Left ventricle myocardium superior (tissue), 1 donor: ENCODE measurements around the gene ARRB2. TPM values are rescaled to one million over a fixed set of nuclear protein-coding genes. Genes with fewer than 3 reads are reported as not detected.
A peak's percentile ranks its signal among the peaks of the same experiment; 100 is the strongest.

Source experiments
- ATAC-seq: fragments of 200-7000 bp; cut with Tn5 transposase; one replicate; pipeline ENCODE4 v1.9.1; 2020; ENCODE audit warnings: mild to moderate bottlenecking, moderate library complexity
- DNase-seq: peaks from one replicate; pipeline ENCODE4 v3.0.0-alpha.2; 2020
- intact Hi-C: fragments of 100-400 bp; cut with micrococcal nuclease; formaldehyde crosslinking; loops from one replicate; pipeline ENCODE4 v1.11.0; 2022
- total RNA-seq: library from RNA; stranded (reverse); fragmentation: NEBNext Ultra II Directional; extraction: Animal tissue kit (Norgen Biotek cat#: 25700); gene quantifications from one replicate; pipeline ENCODE4 v1.2.1, GENCODE V29; 2021
- donor health status: DM: no; HTN: yes; CAD: no; lungs with severe emphysema.

Gene ARRB2
- total RNA-seq, 1 donor from 2014 or later = 35.0 TPM

- intact Hi-C loops = no loop called here
- ATAC-seq (no peak), DNase-seq (no peak)
Observed at GRCh38 chr17:4720787-4721186, 10.4 kb downstream of the ARRB2 start.

- DNase-seq = peak; percentile 51
- ATAC-seq = peak; percentile 84
Observed at GRCh38 chr17:4721203-4722135, 11.0 kb downstream of the ARRB2 start.

DNA sequence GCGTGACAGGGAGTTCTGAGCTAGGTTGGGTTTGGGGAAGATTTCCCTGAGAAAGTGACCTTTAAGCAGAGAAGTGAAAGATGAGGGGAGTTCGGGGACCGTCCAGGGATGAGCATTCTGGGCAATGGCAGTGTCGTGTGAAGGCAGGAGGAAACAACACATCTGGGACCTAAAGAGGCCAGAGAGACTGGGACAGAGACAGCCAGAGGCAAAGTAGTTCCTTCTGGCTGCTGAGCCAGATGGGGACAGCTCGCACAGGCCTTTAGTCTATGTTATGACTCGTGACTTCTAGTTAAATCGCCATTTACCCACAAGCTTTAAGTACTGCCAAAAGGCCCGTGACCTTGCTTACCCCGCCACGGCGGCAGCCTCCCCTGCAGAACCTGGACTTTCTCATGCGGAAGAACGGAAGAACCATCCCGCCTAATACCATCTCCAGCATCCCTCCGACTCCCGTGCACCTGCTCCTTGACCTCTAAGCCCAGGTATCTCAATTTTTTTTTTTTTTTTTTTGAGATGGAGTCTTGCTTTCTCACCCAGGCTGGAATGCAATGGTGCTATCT lies 12.3 kb downstream of the ARRB2 start:
- DNase-seq (no peak), ATAC-seq (no peak)
- intact Hi-C loops = no loop called here

More at GRCh38 chr17:4721203-4722135, 11.0 kb downstream of the ARRB2 start:
- intact Hi-C loops = no loop called here

GRCh38 chr17:4724650-4725049 lies 14.2 kb downstream of the ARRB2 start:
- DNase-seq (no peak), ATAC-seq (no peak)
- intact Hi-C loops = no loop called here

- ATAC-seq (no peak), DNase-seq (no peak)
- intact Hi-C loops = no loop called here
Observed at GRCh38 chr17:4725646-4726310, 15.3 kb downstream of the ARRB2 start.

GRCh38 chr17:4728124-4728523 lies 17.7 kb downstream of the ARRB2 start:
- intact Hi-C loops = no loop called here
- no peak for ATAC-seq
- no peak for DNase-seq

GRCh38 chr17:4733073-4733531 lies 22.7 kb downstream of the ARRB2 start:
- DNase-seq = no peak
- intact Hi-C loops = no loop called here
- no peak for ATAC-seq

GRCh38 chr17:4734857-4735475 lies 24.5 kb downstream of the ARRB2 start:
- intact Hi-C loops = no loop called here
- ATAC-seq = no peak
- DNase-seq = no peak

GRCh38 chr17:4735876-4736651 lies 25.6 kb downstream of the ARRB2 start:
- intact Hi-C loops = no loop called here
- ATAC-seq = no peak
- DNase-seq = no peak

- intact Hi-C loops = no loop called here
- peak; percentile 3 for ATAC-seq
- DNase-seq = no peak
Observed at GRCh38 chr17:4738136-4739121, 28.0 kb downstream of the ARRB2 start.

DNA sequence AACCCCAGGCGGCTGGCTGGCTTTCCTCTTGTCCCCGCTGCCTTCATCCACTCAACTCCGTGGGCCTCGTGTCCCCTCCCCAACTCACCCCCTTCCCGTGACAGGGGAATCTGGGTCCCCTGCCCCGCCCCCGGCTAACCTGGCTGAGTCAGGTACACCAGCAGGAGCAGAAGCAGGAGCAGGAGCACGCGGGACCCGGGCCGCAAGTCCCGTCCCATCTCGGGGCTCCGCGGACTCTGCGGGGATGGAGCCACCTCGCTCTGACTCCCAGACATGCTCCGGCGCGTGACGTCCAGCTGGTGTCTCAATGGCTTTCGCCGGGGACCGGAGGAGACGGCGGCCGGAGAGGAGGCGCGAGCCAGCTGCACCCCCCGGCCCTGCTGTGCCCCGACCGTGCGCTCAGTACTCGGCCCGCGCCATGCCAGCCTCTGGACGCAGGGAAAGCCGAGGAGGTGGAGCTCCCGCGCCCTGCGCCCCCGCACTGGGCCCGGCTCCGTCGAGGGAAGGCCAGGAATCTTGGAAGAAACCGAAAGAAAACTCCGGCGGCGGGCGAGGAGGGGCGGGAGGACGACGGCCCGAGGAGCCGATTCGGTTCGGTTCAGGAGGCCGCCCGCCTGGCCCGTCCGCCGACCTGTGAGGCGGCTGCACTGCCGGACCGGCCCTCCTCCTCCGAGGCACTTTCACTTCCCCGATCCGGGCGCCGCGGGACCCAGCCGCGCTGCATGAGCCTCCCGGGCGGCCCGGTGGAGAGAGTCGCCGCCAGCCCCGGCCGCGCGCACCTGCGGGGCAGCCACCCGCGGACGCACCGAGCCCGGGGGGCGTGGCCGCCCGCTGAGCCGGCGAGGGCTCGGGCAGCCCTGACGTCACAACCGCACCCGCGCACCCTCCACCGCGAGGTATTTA lies 28.9 kb downstream of the ARRB2 start, which contains the start of the genes CXCL16 and ZMYND15:
CXCL16 (minus strand) TSS at position 807 of the 903 bp plus-strand sequence; CDS start at position 218, 589 bp downstream.
ZMYND15 (plus strand) TSS at position 712 of the 903 bp plus-strand sequence. CDS start 716 bp downstream, outside the sequence.
- ATAC-seq (peak; percentile 81), DNase-seq (peak; percentile 74)
- intact Hi-C loops = no loop called here

- intact Hi-C loops = no loop called here
- DNase-seq = no peak
- ATAC-seq = no peak
Observed at GRCh38 chr17:4740025-4740351, 29.6 kb downstream of the ARRB2 start.

DNA sequence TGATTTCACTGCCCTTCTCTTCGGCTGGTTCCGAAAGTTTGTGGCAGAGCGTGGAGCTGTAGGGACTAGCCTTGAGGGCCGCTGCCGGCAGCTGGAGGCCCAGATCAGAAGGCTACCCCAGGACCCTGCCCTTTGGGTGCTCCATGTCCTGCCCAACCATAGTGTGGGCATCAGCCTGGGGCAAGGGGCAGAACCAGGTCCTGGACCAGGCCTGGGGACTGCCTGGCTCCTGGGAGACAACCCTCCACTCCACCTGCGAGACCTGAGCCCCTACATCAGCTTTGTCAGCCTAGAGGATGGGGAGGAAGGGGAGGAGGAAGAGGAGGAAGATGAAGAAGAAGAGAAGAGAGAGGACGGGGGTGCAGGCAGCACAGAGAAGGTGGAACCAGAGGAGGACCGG lies 30.2 kb downstream of the ARRB2 start:
- ATAC-seq = no peak
- intact Hi-C loops = no loop called here
- no peak for DNase-seq

DNA sequence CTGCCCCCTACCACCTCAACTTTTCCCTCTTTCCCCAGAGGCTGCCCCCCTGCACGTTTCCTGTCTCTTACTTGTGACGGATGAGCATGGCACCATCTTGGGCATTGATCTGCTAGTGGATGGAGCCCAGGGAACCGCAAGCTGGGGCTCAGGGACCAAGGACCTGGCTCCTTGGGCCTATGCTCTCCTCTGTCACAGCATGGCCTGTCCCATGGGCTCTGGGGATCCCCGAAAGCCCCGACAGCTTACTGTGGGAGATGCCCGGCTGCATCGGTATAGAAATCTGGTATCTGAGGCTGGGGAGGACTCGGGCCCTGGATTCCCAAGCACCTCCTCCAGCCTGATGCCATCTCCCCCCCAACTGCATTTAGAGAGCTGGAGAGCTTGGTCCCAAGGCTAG lies 31.1 kb downstream of the ARRB2 start:
- intact Hi-C loops = no loop called here
- no peak for ATAC-seq

DNA sequence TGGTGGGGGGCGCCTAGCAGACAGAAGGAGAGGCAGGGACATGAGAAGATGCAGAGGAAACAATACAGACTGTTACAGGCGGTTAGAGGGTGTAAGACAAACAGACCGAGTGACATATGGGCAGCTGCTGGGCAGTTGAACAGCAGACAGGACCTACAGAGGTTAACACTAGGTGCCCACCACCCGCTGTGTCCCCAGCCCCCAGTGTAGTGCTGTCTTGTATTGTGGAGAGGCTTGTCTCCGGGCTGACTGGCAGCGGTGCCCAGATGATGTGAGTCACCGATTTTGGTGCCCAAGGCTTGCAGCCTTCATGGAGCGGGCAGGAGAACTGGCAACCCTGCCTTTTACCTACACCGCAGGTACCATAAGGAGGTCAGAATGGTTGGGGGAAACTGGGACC lies 31.7 kb downstream of the ARRB2 start:
- DNase-seq = no peak
- intact Hi-C loops = no loop called here
- ATAC-seq = no peak

More for the DNA sequence above, 31.1 kb downstream of the ARRB2 start:
- no peak for DNase-seq

DNA sequence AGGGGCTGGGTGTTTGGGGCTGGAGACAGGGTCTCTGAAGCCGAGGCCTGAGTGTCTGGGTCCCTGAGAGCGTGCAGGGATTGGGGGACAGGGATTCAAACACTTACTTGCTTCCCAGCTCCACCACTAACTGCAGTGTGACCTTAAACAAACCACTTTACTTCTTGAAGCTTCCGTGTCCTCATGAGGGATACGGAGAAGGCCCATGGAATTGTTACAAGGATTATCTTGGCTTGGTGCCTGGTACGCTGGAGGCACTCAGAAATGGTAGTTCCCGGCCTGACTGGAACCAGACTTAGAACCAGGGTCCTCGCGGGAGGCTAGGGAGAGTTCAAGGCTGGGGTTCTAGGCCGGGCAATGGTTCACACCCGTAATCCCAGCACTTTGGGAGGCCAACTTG lies 32.2 kb downstream of the ARRB2 start:
- no peak for DNase-seq
- ATAC-seq = no peak
- intact Hi-C loops = no loop called here

DNA sequence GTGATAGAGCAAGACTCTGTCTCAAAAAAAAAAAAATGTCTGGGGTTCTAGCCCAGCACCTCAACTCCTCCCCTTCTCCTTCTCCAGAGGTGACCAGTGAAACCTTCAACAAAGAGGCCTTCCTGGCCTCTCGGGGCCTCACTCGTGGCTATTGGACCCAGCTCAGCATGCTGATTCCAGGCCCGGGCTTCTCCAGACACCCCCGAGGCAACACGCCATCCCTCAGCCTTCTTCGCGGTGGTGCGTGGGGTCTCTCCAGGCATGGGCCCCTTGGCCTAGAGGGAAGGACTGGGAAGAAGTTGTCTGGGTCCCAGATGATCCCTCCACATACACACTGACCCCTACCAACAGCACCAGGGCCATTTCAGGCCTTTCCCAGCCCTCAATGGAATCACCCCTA lies 32.8 kb downstream of the ARRB2 start:
- no peak for ATAC-seq
- DNase-seq = no peak
- intact Hi-C loops = no loop called here
